HG02642 (cell line): ENCODE measurements around the gene LTC4S.

Experiments used
- ATAC-seq: cut with Tn5 transposase; IDR thresholded peaks from one replicate; pipeline ENCODE4 v1.9.1; 2021; ENCODE audit warnings: mild to moderate bottlenecking; ENCODE audit not compliant: unreplicated experiment, poor library complexity

Gene LTC4S

GRCh38 chr5:179805070-179805528, 11.3 kb downstream of the LTC4S start:
- ATAC-seq = no peak

- ATAC-seq = peak; percentile 25
Measured at GRCh38 chr5:179805529-179806249, 11.9 kb downstream of the LTC4S start.

GRCh38 chr5:179806250-179807048, 12.7 kb downstream of the LTC4S start, which contains the start of gene MGAT4B:
Gene MGAT4B (minus strand): TSS chr5:179806866. CDS start chr5:179806583, 283 bp downstream.
- peak; percentile 68 for ATAC-seq

GRCh38 chr5:179812135-179812825, 18.5 kb downstream of the LTC4S start:
- ATAC-seq = no peak

- ATAC-seq = no peak
Measured at GRCh38 chr5:179812997-179813607, 19.3 kb downstream of the LTC4S start.

GRCh38 chr5:179814090-179814489, 20.3 kb downstream of the LTC4S start:
- ATAC-seq = no peak

- no peak for ATAC-seq
Measured at GRCh38 chr5:179815491-179816249, 21.9 kb downstream of the LTC4S start.

- ATAC-seq = no peak
Measured at GRCh38 chr5:179816401-179816795, 22.6 kb downstream of the LTC4S start.

- ATAC-seq = no peak
Measured at GRCh38 chr5:179816796-179817469, 23.1 kb downstream of the LTC4S start.

GRCh38 chr5:179817470-179817840, 23.7 kb downstream of the LTC4S start:
- no peak for ATAC-seq

- ATAC-seq = no peak
Measured at GRCh38 chr5:179817890-179818745, 24.3 kb downstream of the LTC4S start.

- peak; percentile 62 for ATAC-seq
Measured at GRCh38 chr5:179818746-179819295, 25.0 kb downstream of the LTC4S start.

GRCh38 chr5:179819296-179820126, 25.7 kb downstream of the LTC4S start:
- peak; percentile 22 for ATAC-seq

- no peak for ATAC-seq
Measured at GRCh38 chr5:179820127-179820482, 26.3 kb downstream of the LTC4S start.

GRCh38 chr5:179820483-179821297, 26.9 kb downstream of the LTC4S start, which contains the start of gene SQSTM1:
Gene SQSTM1 (plus strand): TSS chr5:179820905. CDS start chr5:179820937, 32 bp downstream.
- ATAC-seq = peak; percentile 47
